ENCODE measurements around the gene SUPT4H1. TPM values are rescaled to one million over a fixed set of nuclear protein-coding genes. Genes with fewer than 3 reads are reported as not detected.

SUPT4H1 gene
- total and polyA plus RNA-seq, 9 of the 15 experiments (the other 6 are each of a cell fraction or from before 2014, with no cell fraction given), result 62.1 to 320 (median 117) TPM

- TF ChIP-seq, protein P1, sequence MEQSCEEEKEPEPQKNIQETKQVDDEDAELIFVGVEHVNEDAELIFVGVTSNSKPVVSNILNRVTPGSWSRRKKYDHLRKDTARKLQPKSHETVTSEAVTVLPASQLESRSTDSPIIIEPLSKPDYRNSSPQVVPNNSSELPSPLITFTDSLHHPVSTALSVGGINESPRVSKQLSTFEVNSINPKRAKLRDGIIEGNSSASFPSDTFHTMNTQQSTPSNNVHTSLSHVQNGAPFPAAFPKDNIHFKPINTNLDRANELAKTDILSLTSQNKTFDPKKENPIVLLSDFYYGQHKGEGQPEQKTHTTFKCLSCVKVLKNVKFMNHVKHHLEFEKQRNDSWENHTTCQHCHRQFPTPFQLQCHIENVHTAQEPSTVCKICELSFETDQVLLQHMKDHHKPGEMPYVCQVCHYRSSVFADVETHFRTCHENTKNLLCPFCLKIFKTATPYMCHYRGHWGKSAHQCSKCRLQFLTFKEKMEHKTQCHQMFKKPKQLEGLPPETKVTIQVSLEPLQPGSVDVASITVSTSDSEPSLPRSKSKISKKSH (CRISPR knock-in tag; IDR thresholded peaks at IDR 0.05), result no peak
- no peak for TF ChIP-seq NFE2 (IDR thresholded peaks at IDR 0.05; ENCODE audit: low read depth)
- TF ChIP-seq PRPF4 (IDR thresholded peaks at IDR 0.05; ENCODE audit: insufficient read depth, low read depth, low read length, poor library complexity, severe bottlenecking), result no peak
- TF ChIP-seq HDAC8 (tag; IDR thresholded peaks at IDR 0.05), result 0 out of 2 replicates have a peak, but pooled peaks have one; percentile 18
- TF ChIP-seq FUS (optimal IDR thresholded peaks at IDR 0.05; ENCODE audit: low read depth, low read length), result no peak
- no peak for TF ChIP-seq MAFG (tag; conservative IDR thresholded peaks at IDR 0.05)
- TF ChIP-seq ZBTB1 (CRISPR knock-in tag; IDR thresholded peaks at IDR 0.05; ENCODE audit: borderline replicate concordance, low read depth), result peak; percentile 89
- no peak for TF ChIP-seq ZNF140 (CRISPR knock-in tag; IDR thresholded peaks at IDR 0.05)
- TF ChIP-seq BHLHE40 (IDR thresholded peaks at IDR 0.05; ENCODE audit: low read length), result peak; percentile 36; the same call in 1 of the 2 replicates
- TF ChIP-seq, protein P2, sequence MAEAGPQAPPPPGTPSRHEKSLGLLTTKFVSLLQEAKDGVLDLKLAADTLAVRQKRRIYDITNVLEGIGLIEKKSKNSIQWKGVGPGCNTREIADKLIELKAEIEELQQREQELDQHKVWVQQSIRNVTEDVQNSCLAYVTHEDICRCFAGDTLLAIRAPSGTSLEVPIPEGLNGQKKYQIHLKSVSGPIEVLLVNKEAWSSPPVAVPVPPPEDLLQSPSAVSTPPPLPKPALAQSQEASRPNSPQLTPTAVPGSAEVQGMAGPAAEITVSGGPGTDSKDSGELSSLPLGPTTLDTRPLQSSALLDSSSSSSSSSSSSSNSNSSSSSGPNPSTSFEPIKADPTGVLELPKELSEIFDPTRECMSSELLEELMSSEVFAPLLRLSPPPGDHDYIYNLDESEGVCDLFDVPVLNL (CRISPR knock-in tag; IDR thresholded peaks at IDR 0.05; ENCODE audit: low read depth), result no peak
- TF ChIP-seq, protein P3, sequence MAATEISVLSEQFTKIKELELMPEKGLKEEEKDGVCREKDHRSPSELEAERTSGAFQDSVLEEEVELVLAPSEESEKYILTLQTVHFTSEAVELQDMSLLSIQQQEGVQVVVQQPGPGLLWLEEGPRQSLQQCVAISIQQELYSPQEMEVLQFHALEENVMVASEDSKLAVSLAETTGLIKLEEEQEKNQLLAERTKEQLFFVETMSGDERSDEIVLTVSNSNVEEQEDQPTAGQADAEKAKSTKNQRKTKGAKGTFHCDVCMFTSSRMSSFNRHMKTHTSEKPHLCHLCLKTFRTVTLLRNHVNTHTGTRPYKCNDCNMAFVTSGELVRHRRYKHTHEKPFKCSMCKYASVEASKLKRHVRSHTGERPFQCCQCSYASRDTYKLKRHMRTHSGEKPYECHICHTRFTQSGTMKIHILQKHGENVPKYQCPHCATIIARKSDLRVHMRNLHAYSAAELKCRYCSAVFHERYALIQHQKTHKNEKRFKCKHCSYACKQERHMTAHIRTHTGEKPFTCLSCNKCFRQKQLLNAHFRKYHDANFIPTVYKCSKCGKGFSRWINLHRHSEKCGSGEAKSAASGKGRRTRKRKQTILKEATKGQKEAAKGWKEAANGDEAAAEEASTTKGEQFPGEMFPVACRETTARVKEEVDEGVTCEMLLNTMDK (IDR thresholded peaks at IDR 0.05; ENCODE audit: borderline replicate concordance, insufficient read depth, low read depth, low read length, poor library complexity, severe bottlenecking), result no peak
- peak; percentile 78; the same call in 1 of the 2 replicates for TF ChIP-seq ELF4 (CRISPR knock-in tag; IDR thresholded peaks at IDR 0.05)
- no peak for TF ChIP-seq KAT2B (IDR thresholded peaks at IDR 0.05; ENCODE audit: low read depth, low read length)
- peak; percentile 20; the same call in 1 of the 2 replicates for TF ChIP-seq ZBTB7A (IDR thresholded peaks at IDR 0.05; ENCODE audit: borderline replicate concordance, control insufficient read depth, low read depth, low read length)
- no peak for TF ChIP-seq RBBP5 (IDR thresholded peaks at IDR 0.05; ENCODE audit: borderline replicate concordance, insufficient read depth, low read length, poor library complexity, severe bottlenecking)
- no peak for TF ChIP-seq MCM5 (IDR thresholded peaks at IDR 0.05; ENCODE audit: low read depth)
- TF ChIP-seq LCOR (CRISPR knock-in tag; IDR thresholded peaks at IDR 0.05), result 0 out of 2 replicates have a peak, but pooled peaks have one; percentile 45
- no peak for TF ChIP-seq TCF7L2 (IDR thresholded peaks at IDR 0.05; ENCODE audit: low read depth, low read length)
- peak; percentile 44; the same call in 1 of the 2 replicates for TF ChIP-seq MECOM (CRISPR knock-in tag; IDR thresholded peaks at IDR 0.05)
- no peak for TF ChIP-seq POLR2AphosphoS2 (IDR thresholded peaks at IDR 0.05; ENCODE audit: low read length)
- TF ChIP-seq, protein P4, sequence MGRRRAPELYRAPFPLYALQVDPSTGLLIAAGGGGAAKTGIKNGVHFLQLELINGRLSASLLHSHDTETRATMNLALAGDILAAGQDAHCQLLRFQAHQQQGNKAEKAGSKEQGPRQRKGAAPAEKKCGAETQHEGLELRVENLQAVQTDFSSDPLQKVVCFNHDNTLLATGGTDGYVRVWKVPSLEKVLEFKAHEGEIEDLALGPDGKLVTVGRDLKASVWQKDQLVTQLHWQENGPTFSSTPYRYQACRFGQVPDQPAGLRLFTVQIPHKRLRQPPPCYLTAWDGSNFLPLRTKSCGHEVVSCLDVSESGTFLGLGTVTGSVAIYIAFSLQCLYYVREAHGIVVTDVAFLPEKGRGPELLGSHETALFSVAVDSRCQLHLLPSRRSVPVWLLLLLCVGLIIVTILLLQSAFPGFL (CRISPR knock-in tag; IDR thresholded peaks at IDR 0.05), result no peak
- TF ChIP-seq SMARCE1 (IDR thresholded peaks at IDR 0.05), result peak; percentile 74; the same call in 1 of the 2 replicates
- TF ChIP-seq SMAD3 (CRISPR knock-in tag; conservative IDR thresholded peaks at IDR 0.05), result no peak; the same call in none of the 2 replicates
Measured at GRCh38 chr17:58335779-58336455, 16.1 kb downstream of the SUPT4H1 start (continued).
